ENCODE measurements around the gene SH3GL2.

The SH3GL2 gene

GRCh38 chr9:17772223-17772622, 193.4 kb downstream of the SH3GL2 start:
- no peak overlapping the region for H3K4me3 ChIP-seq (replicated peaks in 1 of 2; ENCODE audit: low read depth in 2 of 2, low read length in 2 of 2)
- TF ChIP-seq CTCF (IDR thresholded peaks at IDR 0.05; ENCODE audit: low read depth, low read length), result no peak
- no peak for DNase-seq (ENCODE audit: low read depth in 2 of 2)

GRCh38 chr9:17775656-17776055, 196.8 kb downstream of the SH3GL2 start:
- H3K4me3 ChIP-seq (replicated peaks in 1 of 2; ENCODE audit: low read depth in 2 of 2, low read length in 2 of 2), result no peak overlapping the region
- DNase-seq (ENCODE audit: low read depth in 2 of 2), result no peak
- no peak for TF ChIP-seq CTCF (IDR thresholded peaks at IDR 0.05; ENCODE audit: low read depth, low read length)

- DNase-seq (ENCODE audit: low read depth in 2 of 2), result peak in 1 of 2 donors; percentile 6
- no peak overlapping the region for H3K4me3 ChIP-seq (replicated peaks in 1 of 2; ENCODE audit: low read depth in 2 of 2, low read length in 2 of 2)
- no peak for TF ChIP-seq CTCF (IDR thresholded peaks at IDR 0.05; ENCODE audit: low read depth, low read length)
Observed at GRCh38 chr9:17776735-17777134, 197.9 kb downstream of the SH3GL2 start.

- no peak overlapping the region for H3K4me3 ChIP-seq (replicated peaks in 1 of 2; ENCODE audit: low read depth in 2 of 2, low read length in 2 of 2)
- TF ChIP-seq CTCF (IDR thresholded peaks at IDR 0.05; ENCODE audit: low read depth, low read length), result no peak
- no peak for DNase-seq (ENCODE audit: low read depth in 2 of 2)
Observed at GRCh38 chr9:17777465-17777864, 198.6 kb downstream of the SH3GL2 start.

GRCh38 chr9:17782430-17783149, 203.7 kb downstream of the SH3GL2 start:
- TF ChIP-seq CTCF (IDR thresholded peaks at IDR 0.05; ENCODE audit: low read depth, low read length), result no peak
- no peak overlapping the region for H3K4me3 ChIP-seq (replicated peaks in 1 of 2; ENCODE audit: low read depth in 2 of 2, low read length in 2 of 2)
- no peak for DNase-seq (ENCODE audit: low read depth in 2 of 2)

- no peak overlapping the region for H3K4me3 ChIP-seq (replicated peaks in 1 of 2; ENCODE audit: low read depth in 2 of 2, low read length in 2 of 2)
- TF ChIP-seq CTCF (IDR thresholded peaks at IDR 0.05; ENCODE audit: low read depth, low read length), result no peak
- DNase-seq (ENCODE audit: low read depth in 2 of 2), result peak in 1 of 2 donors; percentile 6
Observed at GRCh38 chr9:17783227-17783626, 204.4 kb downstream of the SH3GL2 start.

GRCh38 chr9:17789316-17789715, 210.4 kb downstream of the SH3GL2 start:
- DNase-seq (ENCODE audit: low read depth in 2 of 2), result no peak
- no peak overlapping the region for H3K4me3 ChIP-seq (replicated peaks in 1 of 2; ENCODE audit: low read depth in 2 of 2, low read length in 2 of 2)
- no peak for TF ChIP-seq CTCF (IDR thresholded peaks at IDR 0.05; ENCODE audit: low read depth, low read length)

All from cardiac fibroblast (primary cell).